DMS114 treated with DMSO at 0.1 percent for 48 hours (cell line): Measurements from ENCODE around the gene IL1RAPL1.

Source experiments
- DNase-seq: peaks from one replicate; lab custom pipeline; 2025; ENCODE audit not compliant: unreplicated experiment; lab: John Stamatoyannopoulos, UW

IL1RAPL1 gene

DNA sequence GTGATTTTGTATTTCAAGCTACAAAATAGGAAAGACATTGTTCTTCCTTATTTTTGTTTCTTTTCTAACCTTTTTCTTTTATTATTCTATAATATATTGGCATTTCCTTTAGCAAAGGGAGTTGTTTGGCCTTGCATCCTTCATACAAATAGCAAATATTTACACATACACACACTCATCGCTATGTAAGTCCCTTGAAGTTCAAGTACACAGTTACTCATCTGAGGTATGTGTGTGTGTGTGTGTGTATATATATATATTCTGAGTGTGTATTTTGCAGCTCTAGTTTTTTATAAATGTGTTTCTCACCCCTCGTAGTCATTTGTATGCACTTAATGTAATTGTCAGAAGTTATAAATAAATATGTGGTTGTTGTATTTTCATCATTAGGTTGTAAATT lies 903.4 kb downstream of the IL1RAPL1 start:
- no peak for DNase-seq

- no peak for DNase-seq
Measured at GRCh38 chrX:29491659-29492058, 904.4 kb downstream of the IL1RAPL1 start.

- no peak for DNase-seq
Measured at GRCh38 chrX:29496636-29497180, 909.5 kb downstream of the IL1RAPL1 start.

- DNase-seq = no peak
Measured at GRCh38 chrX:29506729-29507128, 919.5 kb downstream of the IL1RAPL1 start.

GRCh38 chrX:29518100-29518499 lies 930.9 kb downstream of the IL1RAPL1 start:
- DNase-seq = no peak

DNA sequence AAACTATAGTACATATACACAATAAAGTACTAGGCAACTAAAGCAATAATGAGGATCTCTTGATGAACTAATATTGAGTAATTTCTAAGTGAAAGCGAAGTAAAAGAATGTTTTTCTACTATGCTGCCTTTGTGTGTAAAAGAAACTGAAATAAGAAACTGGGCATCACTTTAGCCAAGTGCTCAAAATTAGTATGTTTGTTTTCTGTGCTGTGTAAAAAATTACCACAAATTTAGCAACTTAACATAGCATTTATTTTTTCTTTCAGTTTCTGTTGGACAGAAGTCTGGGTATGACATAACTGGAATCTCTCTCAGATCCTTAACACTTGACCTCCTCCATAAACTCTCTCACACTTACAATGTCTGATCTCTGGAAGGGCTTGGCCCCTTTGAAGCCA lies 941.0 kb downstream of the IL1RAPL1 start:
- no peak for DNase-seq

DNA sequence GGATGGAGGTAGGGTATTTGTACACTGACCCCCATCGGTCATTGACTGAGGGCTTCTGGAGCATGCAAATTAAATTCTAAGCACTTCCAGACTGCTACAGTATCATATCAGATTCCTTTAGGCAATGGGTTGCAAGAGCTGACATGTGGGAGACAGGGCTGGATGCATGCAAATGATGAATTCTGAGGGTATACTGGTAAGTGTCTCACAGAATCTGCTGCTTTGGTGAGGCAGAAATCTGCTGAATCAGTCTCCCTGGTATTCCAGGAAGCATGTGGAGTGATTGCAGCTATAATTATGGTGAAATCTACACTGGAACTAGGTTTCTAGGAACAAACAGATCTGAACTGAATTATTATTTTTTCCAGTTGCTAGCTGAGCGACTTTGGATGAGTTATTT lies 943.3 kb downstream of the IL1RAPL1 start:
- DNase-seq = no peak

GRCh38 chrX:29531336-29531735 lies 944.1 kb downstream of the IL1RAPL1 start:
- no peak for DNase-seq

DNA sequence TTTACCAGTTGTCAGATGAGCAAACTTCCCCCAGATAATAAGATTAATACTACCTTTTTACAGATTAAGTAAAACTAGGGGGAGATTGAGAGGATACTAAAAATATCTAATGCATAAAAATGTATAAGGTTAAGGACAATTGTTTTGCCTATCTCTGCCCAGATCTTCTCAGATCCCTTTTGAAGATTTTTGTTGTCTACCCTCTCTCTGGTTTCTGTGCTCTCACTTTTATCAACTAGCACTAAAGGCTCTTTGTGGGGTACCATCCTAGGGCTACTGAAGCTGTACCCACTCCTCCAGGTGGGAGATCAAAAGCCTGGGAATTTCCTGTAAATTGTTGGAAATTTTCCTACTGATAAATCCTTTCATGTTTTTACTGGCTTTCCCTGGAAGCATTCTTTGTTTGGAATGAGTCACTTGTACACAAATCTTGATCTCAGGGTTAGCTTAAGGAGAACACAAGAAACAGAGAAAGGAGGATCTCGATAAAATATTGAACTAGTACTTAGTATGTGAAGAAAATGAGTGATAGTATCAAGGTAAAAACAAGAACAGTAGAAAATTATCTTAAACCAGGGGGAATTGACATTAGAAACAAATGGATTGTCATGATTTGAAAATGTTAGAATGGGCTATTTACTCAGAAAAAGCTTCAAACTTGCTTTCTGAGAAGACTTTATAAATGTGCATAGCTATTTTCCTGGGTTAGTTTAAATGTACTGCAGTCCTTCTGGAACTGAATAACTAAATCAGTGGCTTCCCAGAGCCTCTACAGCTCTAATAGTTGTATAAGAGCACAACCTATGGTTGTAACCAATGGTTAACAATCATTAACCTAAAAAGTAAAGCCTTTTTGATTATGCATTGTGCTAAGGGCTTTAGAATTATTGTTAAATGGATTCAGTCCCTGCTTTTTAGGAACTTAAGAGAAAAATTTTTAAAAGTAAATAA lies 948.2 kb downstream of the IL1RAPL1 start:
- no peak for DNase-seq

- DNase-seq = no peak
Measured at GRCh38 chrX:29541038-29541437, 953.8 kb downstream of the IL1RAPL1 start.

DNA sequence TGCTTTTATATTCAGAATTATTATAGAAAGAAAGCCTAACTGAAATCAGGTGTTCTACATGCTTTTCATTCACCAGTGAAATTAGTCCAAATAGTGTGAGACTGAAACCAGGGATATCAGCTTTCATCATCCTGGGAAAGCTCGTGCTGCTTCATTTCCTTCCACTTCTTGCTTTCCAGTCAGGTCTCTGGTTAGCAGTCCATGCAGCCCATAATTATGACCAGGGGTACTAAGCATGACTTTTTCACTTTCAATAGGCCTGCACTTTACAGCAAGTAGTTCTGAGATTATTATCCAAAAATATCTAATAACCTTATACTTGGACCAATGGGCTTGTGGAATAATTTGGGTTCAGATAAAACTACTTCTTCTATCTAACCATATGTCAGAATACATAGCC lies 954.9 kb downstream of the IL1RAPL1 start:
- DNase-seq = no peak

GRCh38 chrX:29545878-29546277 lies 958.6 kb downstream of the IL1RAPL1 start:
- DNase-seq = no peak

DNA sequence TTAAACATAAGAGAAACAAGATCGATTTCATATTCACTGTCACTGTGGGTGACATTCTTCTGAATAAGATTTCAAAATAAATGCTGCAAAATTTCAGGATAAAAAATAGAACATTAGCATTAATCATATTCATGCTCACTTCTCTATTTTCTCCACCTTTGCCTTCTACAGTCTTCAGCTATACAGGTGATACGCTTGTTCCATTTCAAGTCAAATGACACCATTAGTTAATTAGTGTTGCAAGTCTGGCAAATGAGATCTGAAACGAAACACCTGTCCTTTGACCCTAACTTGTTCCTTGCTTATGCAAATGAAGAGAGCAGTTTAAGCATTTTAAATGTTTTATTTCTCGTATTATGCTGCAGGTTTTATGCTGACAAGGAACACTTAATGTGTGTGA lies 960.6 kb downstream of the IL1RAPL1 start:
- DNase-seq = no peak

GRCh38 chrX:29553542-29553941 lies 966.3 kb downstream of the IL1RAPL1 start:
- no peak for DNase-seq

DNA sequence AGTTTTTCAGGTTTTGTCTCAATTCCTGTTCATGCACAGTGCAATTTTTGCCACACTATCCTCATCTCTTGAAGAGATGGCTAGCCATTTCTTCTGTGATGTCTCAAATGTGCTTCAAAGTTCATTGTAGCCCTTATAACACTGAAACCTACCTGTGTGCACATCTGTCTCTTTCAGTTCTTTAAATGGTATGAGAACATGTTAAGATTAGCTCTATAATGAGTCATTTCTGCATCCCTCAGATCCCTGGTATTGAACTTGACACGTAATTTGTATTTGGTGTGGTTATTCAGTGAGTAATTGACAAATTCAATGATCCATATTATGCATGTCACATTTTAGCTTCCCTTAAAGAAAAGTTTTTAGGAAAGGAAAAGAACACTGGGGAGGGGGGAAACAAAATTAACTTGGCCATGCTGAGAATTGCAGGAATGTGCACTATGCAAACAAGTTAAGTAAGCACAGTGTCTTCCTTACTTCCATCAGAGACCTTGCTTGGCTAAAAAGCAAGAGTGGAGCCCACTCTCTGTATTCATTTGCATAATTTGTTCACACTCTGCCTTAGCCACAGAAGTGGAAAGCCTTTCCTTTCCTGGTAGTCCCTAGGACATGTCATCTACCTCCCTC lies 968.3 kb downstream of the IL1RAPL1 start:
- no peak for DNase-seq

DNA sequence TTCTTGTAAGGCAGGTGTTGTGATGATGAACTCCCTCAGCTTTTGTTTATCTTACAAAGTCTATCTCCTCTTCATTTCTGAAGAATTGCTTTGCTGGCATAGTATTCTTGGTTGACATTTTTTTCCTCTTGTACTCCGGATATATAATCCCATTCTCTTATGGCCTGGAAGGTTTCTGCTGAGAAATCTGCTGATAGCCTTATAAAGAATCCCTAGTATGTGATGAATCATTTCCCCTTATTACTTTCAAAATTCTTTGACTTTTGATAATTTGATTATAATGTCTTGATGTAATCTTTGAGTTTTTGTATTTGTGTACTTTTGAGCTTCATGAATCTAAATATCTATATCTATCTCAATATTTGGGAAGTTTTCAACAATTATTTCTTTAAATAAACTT lies 972.8 kb downstream of the IL1RAPL1 start:
- DNase-seq = no peak

GRCh38 chrX:29561417-29561816 lies 974.2 kb downstream of the IL1RAPL1 start:
- DNase-seq = no peak

GRCh38 chrX:29580560-29580959 lies 993.3 kb downstream of the IL1RAPL1 start:
- no peak for DNase-seq

- no peak for DNase-seq
Measured at GRCh38 chrX:29581223-29581622, 994.0 kb downstream of the IL1RAPL1 start.

- no peak for DNase-seq
Measured at GRCh38 chrX:29587107-29587506, 999.9 kb downstream of the IL1RAPL1 start.

DNA sequence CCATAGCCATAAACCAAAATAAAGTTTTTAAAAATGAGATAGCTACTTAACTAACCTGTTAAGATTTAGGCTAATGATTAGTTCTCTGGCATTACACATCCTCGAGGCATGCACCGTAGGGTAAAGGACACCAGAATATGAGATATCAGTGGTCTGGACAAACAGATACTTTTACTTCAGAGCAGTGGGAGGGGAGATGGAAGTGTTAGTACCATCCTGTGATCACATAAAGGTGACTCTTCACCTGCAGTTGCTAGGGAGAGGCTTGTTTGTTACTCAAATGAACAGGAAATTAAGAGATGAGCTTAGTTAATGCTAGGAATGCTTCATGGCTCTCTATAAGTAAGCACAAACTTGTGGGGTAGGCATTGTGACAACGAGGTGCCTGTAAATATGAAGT lies 1003.7 kb downstream of the IL1RAPL1 start:
- DNase-seq = no peak

DNA sequence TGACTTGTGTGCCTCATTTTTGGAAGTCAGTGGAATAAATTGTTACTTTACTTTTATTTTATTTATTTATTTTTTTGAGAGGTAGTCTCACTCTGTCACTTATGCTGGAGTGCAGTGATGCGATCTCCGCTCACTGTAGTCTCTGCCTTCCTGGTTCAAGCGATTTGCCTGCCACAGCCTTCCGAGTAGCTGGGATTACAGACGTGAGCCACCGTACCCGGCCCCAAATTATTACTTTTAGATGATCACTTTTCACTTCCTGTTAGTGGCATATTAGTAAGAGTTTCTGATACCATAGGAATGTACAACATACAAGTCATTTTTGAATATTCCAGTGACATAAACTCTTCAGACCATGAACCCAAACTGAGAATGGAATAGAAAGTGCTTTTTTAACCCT lies 1017.1 kb downstream of the IL1RAPL1 start:
- DNase-seq = no peak
